Measurements from ENCODE around the gene CD248. TPM values are rescaled to one million over a fixed set of nuclear protein-coding genes. Genes with fewer than 3 reads are reported as not detected.

Gene CD248
- total and polyA plus RNA-seq, 2 experiments from 2014 or later, result 2.4 to 3.8 TPM

- no peak for TF ChIP-seq ZNF462 (CRISPR knock-in tag; IDR thresholded peaks at IDR 0.05)
- no peak for TF ChIP-seq REST (IDR thresholded peaks at IDR 0.05; ENCODE audit: unreplicated experiment)
- TF ChIP-seq CTCF (conservative IDR thresholded peaks at IDR 0.05; ENCODE audit: low read depth in 2 of 2), result no peak
- TF ChIP-seq EZH2 (IDR thresholded peaks at IDR 0.05; ENCODE audit: low read depth, unreplicated experiment), result no peak
- no peak for TF ChIP-seq ETS1 (IDR thresholded peaks at IDR 0.05)
- no peak for TF ChIP-seq POLR2AphosphoS5 (IDR thresholded peaks at IDR 0.05; ENCODE audit: low read depth)
- no peak for TF ChIP-seq EZH2phosphoT487 (IDR thresholded peaks at IDR 0.05; ENCODE audit: unreplicated experiment)
- TF ChIP-seq JUNB (IDR thresholded peaks at IDR 0.05; ENCODE audit: unreplicated experiment), result no peak
- TF ChIP-seq NANOG (IDR thresholded peaks at IDR 0.05; ENCODE audit: borderline replicate concordance), result no peak
These were observed 6.5 kb downstream of the CD248 start (continued) for GRCh38 chr11:66310324-66310723.
